ENCODE measurements around the gene MTURN.

The MTURN gene

DNA sequence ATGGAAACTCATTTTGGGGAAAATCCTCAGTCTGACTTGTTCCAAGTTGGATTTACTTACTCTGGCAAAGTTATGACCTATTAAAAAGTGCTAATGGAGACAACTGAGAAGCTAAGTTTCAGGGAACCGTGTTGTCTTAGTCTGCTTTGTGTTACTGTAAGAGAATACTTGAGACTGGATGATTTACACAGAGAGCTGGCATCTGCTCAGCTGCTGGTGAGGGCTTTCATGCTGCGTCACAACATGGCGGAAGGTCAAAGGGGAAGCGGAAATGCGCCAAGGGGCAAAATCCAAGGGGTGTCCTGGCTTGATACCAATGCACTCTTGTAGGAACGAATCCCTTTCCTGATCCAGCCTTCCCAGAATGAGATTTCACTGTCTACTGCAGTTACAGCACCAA lies 46.4 kb downstream of the MTURN start:
- no peak for DNase-seq (ENCODE audit: extremely low read depth, insufficient read length)

DNA sequence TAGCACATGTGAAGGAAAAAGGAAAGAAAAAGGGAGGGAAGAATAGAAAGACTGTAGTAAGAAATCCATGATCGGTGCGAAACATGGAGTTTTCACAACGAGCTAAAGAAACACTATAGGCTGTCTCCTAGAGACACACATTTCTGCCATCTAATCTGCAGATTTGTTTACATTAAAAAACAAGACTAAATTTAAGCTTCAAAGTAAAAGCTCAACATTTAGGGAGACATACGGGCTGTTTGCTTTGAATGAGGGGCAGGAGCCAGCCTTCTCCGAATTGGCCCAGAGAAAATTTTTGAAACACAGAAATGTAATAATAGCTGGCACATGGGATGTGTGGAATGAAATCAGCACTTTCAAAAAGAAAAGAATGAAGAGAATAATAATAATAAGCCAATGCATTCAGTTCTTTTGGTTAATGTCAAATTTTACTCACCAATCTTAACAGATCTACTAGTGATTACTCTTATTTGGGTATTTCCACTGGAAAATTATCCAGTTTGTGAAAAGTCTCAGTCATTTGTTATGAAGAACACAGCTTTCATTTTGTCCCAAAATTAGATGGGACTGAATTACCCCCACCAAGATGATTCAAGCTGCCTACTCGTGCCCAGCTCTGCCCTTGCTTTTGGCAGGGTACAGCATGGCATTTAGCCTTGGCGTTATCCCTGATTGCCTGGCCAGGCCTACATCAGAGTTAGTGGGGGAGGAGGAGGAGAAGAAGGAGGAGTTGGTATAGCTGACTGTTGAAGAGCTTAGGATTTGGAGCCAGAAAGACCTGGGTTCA lies 47.1 kb downstream of the MTURN start:
- TF ChIP-seq, protein P1, sequence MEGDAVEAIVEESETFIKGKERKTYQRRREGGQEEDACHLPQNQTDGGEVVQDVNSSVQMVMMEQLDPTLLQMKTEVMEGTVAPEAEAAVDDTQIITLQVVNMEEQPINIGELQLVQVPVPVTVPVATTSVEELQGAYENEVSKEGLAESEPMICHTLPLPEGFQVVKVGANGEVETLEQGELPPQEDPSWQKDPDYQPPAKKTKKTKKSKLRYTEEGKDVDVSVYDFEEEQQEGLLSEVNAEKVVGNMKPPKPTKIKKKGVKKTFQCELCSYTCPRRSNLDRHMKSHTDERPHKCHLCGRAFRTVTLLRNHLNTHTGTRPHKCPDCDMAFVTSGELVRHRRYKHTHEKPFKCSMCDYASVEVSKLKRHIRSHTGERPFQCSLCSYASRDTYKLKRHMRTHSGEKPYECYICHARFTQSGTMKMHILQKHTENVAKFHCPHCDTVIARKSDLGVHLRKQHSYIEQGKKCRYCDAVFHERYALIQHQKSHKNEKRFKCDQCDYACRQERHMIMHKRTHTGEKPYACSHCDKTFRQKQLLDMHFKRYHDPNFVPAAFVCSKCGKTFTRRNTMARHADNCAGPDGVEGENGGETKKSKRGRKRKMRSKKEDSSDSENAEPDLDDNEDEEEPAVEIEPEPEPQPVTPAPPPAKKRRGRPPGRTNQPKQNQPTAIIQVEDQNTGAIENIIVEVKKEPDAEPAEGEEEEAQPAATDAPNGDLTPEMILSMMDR (IDR thresholded peaks at IDR 0.05; ENCODE audit: insufficient read depth, low read length, poor library complexity, severe bottlenecking) = no peak
- H3K4me3 ChIP-seq (replicated peaks; ENCODE audit: low read depth, low read length) = no peak overlapping the region
- H3K27me3 ChIP-seq (replicated peaks; ENCODE audit: control insufficient read depth, insufficient read depth, low read length) = no peaks in the 10 kb centered on the region
- no peak for DNase-seq (ENCODE audit: extremely low read depth, insufficient read length)
- no peaks in the 10 kb centered on the region for H3K36me3 ChIP-seq (ENCODE audit: control insufficient read depth, insufficient read depth, low read length)

More for the DNA sequence above, 46.4 kb downstream of the MTURN start:
- H3K27me3 ChIP-seq (replicated peaks; ENCODE audit: control insufficient read depth, insufficient read depth, low read length) = no peaks in the 10 kb centered on the region
- TF ChIP-seq, protein P1 (IDR thresholded peaks at IDR 0.05; ENCODE audit: insufficient read depth, low read length, poor library complexity, severe bottlenecking) = no peak
- H3K4me3 ChIP-seq (replicated peaks; ENCODE audit: low read depth, low read length) = no peak overlapping the region
- no peaks in the 10 kb centered on the region for H3K36me3 ChIP-seq (ENCODE audit: control insufficient read depth, insufficient read depth, low read length)

DNA sequence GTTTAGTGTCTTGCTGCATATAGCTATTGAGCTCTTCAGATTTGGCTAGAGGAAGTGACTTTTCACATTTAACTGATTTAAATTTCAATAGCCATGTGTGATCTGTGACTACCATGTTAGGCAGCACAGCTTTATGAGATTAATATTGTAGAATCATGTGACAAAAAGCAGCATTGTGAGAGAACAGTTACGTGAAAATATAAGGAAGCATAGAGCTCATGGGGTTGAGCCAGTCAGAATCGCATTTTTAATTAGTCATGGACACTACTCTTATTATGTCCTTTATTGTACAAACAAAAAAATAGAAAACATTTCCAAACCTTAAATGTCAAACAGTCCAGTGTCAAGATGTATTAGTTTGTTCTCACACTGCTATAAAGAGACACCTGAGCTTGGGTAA lies 48.0 kb downstream of the MTURN start:
- TF ChIP-seq, protein P1 (IDR thresholded peaks at IDR 0.05; ENCODE audit: insufficient read depth, low read length, poor library complexity, severe bottlenecking) = no peak
- no peak for DNase-seq (ENCODE audit: extremely low read depth, insufficient read length)
- Histone ChIP-seq H3K4me3 (replicated peaks; ENCODE audit: low read depth, low read length) (no peak overlapping the region), H3K36me3 (ENCODE audit: control insufficient read depth, insufficient read depth, low read length) (no peaks in the 10 kb centered on the region), H3K27me3 (replicated peaks; ENCODE audit: control insufficient read depth, insufficient read depth, low read length) (no peaks in the 10 kb centered on the region)

DNA sequence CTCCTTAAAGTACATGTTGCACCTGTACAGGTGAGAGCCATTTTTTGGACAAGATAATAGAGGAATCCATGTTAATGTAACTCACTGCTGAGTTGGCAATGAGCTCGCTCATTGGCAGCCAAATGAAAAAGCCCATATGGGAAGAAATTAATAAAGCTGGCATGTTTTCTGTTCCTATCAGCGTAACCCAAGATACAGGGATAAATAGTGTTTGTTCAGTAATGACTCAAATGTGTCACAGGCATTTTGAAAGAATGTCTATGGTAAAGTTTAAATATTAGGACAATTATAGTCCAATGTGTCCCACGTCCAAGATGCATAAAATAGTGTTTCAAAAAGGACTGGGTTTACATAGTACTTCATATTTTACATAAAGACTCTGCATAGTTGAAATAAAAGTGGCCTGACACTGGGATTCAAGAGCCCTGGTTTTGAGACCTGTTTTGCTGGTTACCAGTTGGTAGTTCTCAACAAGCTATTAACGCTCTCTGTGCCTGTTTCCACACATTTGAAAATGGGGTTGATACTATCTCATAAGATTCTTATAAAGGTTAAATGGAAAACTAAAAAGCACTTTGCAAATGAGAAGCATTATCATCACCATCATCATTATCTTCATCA lies 49.1 kb downstream of the MTURN start:
- TF ChIP-seq, protein P1 (IDR thresholded peaks at IDR 0.05; ENCODE audit: insufficient read depth, low read length, poor library complexity, severe bottlenecking) = no peak
- Histone ChIP-seq H3K27me3 (replicated peaks; ENCODE audit: control insufficient read depth, insufficient read depth, low read length) (no peaks in the 10 kb centered on the region), H3K36me3 (ENCODE audit: control insufficient read depth, insufficient read depth, low read length) (no peaks in the 10 kb centered on the region), H3K4me3 (replicated peaks; ENCODE audit: low read depth, low read length) (no peak overlapping the region)
- DNase-seq (ENCODE audit: extremely low read depth, insufficient read length) = no peak

DNA sequence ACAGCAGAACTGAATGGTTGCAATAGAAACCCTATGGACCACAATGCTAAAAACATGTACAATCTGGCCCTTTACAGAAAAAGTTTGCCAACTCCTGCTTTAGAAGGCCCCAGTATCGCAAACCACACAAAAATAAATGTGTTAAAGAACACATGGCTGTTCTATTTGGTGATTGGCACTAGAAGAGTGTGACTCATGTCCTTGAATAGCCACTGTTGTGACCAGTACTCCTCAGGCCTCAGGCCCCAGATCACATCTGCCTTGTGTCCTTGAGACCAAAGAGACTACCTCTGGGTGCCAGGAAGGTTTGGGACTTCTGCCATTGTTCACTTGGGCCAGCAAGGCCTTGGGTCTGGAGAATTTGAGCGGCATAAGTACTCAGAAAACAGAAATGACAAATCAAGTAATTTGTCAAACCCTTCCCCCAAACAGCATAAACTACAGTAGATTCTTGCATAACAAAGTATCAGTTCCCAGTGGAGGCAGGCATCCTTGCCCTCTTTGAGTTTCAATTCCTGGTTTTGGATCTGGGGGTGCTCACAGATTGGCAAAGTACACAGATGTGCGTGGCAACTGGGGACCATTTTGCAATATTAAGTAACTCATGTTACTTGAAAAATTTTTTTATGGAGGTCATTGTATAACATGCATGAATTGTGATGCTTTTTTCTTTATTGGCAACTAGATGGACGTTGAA lies 50.2 kb downstream of the MTURN start:
- H3K36me3 ChIP-seq (ENCODE audit: control insufficient read depth, insufficient read depth, low read length) = no peaks in the 10 kb centered on the region
- no peaks in the 10 kb centered on the region for H3K27me3 ChIP-seq (replicated peaks; ENCODE audit: control insufficient read depth, insufficient read depth, low read length)
- TF ChIP-seq, protein P1 (IDR thresholded peaks at IDR 0.05; ENCODE audit: insufficient read depth, low read length, poor library complexity, severe bottlenecking) = no peak
- DNase-seq (ENCODE audit: extremely low read depth, insufficient read length) = peak; percentile 32
- H3K4me3 ChIP-seq (replicated peaks; ENCODE audit: low read depth, low read length) = no peak overlapping the region

Measured in GM06990 (cell line).